Endothelial cell of umbilical vein (primary cell): Measurements from ENCODE around the gene TMEM225B. TPM values are rescaled to one million over a fixed set of nuclear protein-coding genes. Genes with fewer than 3 reads are reported as not detected.

Source experiments
- BruUV-seq: library from RNA; stranded (reverse); fragments of 400-500 nt; replicated peaks from 2 replicates; lab custom pipeline; 2021; lab: Mats Ljungman, UMichigan
- CTCF ChIA-PET: fragments of 300-600, 350-600 bp; sonication (Branson Sonifier 250); formaldehyde crosslinking; loops from one replicate; lab custom pipeline; 2021; ENCODE audit warnings: antibody characterized with exemption, inconsistent platforms; lab: Charles Lee
- POLR2A ChIA-PET: fragments of 300-600, 350-600 bp; sonication (Branson Sonifier 250); formaldehyde crosslinking; loops from one replicate; lab custom pipeline; 2021; ENCODE audit warnings: antibody characterized with exemption, inconsistent platforms; lab: Charles Lee
- DNase-seq: peaks from one replicate; pipeline ENCODE4 v3.0.0-alpha.2; 2011; ENCODE audit warnings: low read depth, low spot score
- FAIRE-seq: peaks from 2 replicates; lab custom pipeline; 2011; peaks lifted over from hg19 to GRCh38; lab: Jason Lieb, UNC
- H2AFZ ChIP-seq: 2 replicates; pipeline ENCODE4 v1.6.0; 2012; ENCODE audit warnings: low read depth, low read length, control low read depth, inconsistent platforms
- H3K27ac ChIP-seq: 2 replicates; pipeline ENCODE4 v1.5.1; 2011; ENCODE audit warnings: low read depth, mild to moderate bottlenecking, control low read depth, low read length, moderate library complexity; ENCODE audit not compliant: insufficient read depth
- H3K27me3 ChIP-seq, 2 experiments: 2 replicates each; pipeline versions ENCODE4 v1.6.0 to v1.6.1; 2011; ENCODE audit warnings: low read length in 2 of 2, mixed read lengths in 1 of 2; ENCODE audit not compliant: control insufficient read depth in 2 of 2, insufficient read depth in 2 of 2
- H3K36me3 ChIP-seq, 2 experiments: 2 replicates in 1 of 2; 3 replicates in 1 of 2; pipeline ENCODE4 v1.5.1; 2011; ENCODE audit warnings: low read length in 2 of 2, mild to moderate bottlenecking in 1 of 2, moderate library complexity in 1 of 2; ENCODE audit not compliant: control insufficient read depth in 2 of 2, insufficient read depth in 2 of 2; ENCODE audit errors: extremely low read depth in 1 of 2
- H3K4me1 ChIP-seq: 3 replicates; pipeline ENCODE4 v1.5.1; 2011; ENCODE audit warnings: mild to moderate bottlenecking, low read length; ENCODE audit not compliant: control insufficient read depth, insufficient read depth; ENCODE audit errors: extremely low read depth
- H3K4me2 ChIP-seq: 2 replicates; pipeline ENCODE4 v1.6.1; 2011; ENCODE audit warnings: low read length, control low read depth, mixed read lengths; ENCODE audit not compliant: insufficient read depth
- H3K4me3 ChIP-seq, 3 experiments: fragments of 200-600 bp in 1 of 3; sonication (generic), shearing (Covaris generic) in 1 of 3; replicated peaks in 1 of 3; 2 replicates each; pipeline ENCODE4 v1.5.1; 2011 to 2016; ENCODE audit warnings: control low read depth in 3 of 3, low read length in 3 of 3, mild to moderate bottlenecking in 2 of 3, inconsistent platforms in 1 of 3, low read depth in 1 of 3, moderate library complexity in 1 of 3; ENCODE audit not compliant: insufficient read depth in 1 of 3
- H3K79me2 ChIP-seq: 2 replicates; pipeline ENCODE4 v1.6.0; 2012; ENCODE audit warnings: low read length, inconsistent platforms; ENCODE audit not compliant: control insufficient read depth, insufficient read depth
- H3K9ac ChIP-seq: replicated peaks from 2 replicates; pipeline ENCODE3; 2011; ENCODE audit warnings: low read length, control low read depth; ENCODE audit not compliant: insufficient read depth; ENCODE audit errors: extremely low read depth
- H3K9me1 ChIP-seq: replicated peaks from 3 replicates; pipeline ENCODE4 v1.6.0; 2011; ENCODE audit warnings: mild to moderate bottlenecking, low read length; ENCODE audit not compliant: control insufficient read depth, insufficient read depth; ENCODE audit errors: extremely low read depth
- H3K9me3 ChIP-seq: replicated peaks from 2 replicates; pipeline ENCODE4 v1.5.1; 2012; ENCODE audit warnings: low read length, inconsistent platforms; ENCODE audit not compliant: control insufficient read depth, insufficient read depth
- H4K20me1 ChIP-seq: replicated peaks from 2 replicates; pipeline ENCODE3; 2011; ENCODE audit warnings: mild to moderate bottlenecking, low read length; ENCODE audit not compliant: control insufficient read depth, insufficient read depth; ENCODE audit errors: extremely low read depth
- CTCF ChIP-seq, 2 donors: IDR thresholded peaks; 1 replicate in 1 of 2; 2 replicates in 1 of 2; pipeline ENCODE4 v1.5.1; 2011; ENCODE audit warnings: low read length in 2 of 2, mild to moderate bottlenecking in 2 of 2, moderate library complexity in 2 of 2, control low read depth in 1 of 2, inconsistent platforms in 1 of 2, low read depth in 1 of 2; ENCODE audit not compliant: insufficient read depth in 1 of 2; ENCODE audit errors: extremely low read depth in 1 of 2
- EZH2 ChIP-seq: IDR thresholded peaks from 2 replicates; pipeline ENCODE4 v1.6.1; 2012; ENCODE audit warnings: borderline replicate concordance, low read depth, mild to moderate bottlenecking, moderate library complexity, low read length, inconsistent platforms; ENCODE audit not compliant: severe bottlenecking
- FOS ChIP-seq: IDR thresholded peaks from 2 replicates; pipeline ENCODE4 v1.6.1; 2011; ENCODE audit warnings: mild to moderate bottlenecking, low read length, moderate library complexity, borderline replicate concordance; ENCODE audit not compliant: insufficient read depth
- GATA2 ChIP-seq: IDR thresholded peaks from 2 replicates; pipeline ENCODE4 v1.7.0; 2011; ENCODE audit warnings: low read depth, mild to moderate bottlenecking, moderate library complexity, mixed read lengths, low read length; ENCODE audit not compliant: insufficient read length, insufficient read depth
- JUN ChIP-seq: IDR thresholded peaks from 2 replicates; pipeline ENCODE4 v1.6.1; 2011; ENCODE audit warnings: borderline replicate concordance, low read depth; ENCODE audit not compliant: insufficient read length, insufficient read depth
- MAX ChIP-seq: IDR thresholded peaks from 2 replicates; pipeline ENCODE4 v1.6.1; 2011; ENCODE audit not compliant: insufficient read depth, insufficient read length
- MYC ChIP-seq: IDR thresholded peaks from one replicate; pipeline ENCODE4 v1.6.1; 2011; ENCODE audit warnings: mild to moderate bottlenecking, low read depth, low read length
- POLR2A ChIP-seq: IDR thresholded peaks from 2 replicates; pipeline ENCODE4 v1.6.1; 2012; ENCODE audit warnings: low read depth, mild to moderate bottlenecking, control low read depth, low read length
- POLR2AphosphoS5 ChIP-seq: IDR thresholded peaks from 2 replicates; pipeline ENCODE4 v1.6.1; 2012; ENCODE audit warnings: low read depth, mild to moderate bottlenecking, control low read depth, low read length, moderate library complexity; ENCODE audit not compliant: insufficient read depth
- dilution Hi-C: fragments of 300-500 bp; cut with MboI; formaldehyde crosslinking; loops from one replicate; pipeline ENCODE4 v1.15.0; 2019; ENCODE audit warnings: low sequenced_read_pairs; ENCODE audit not compliant: extremely low pct_ligation_motif_present
- intact Hi-C: fragments of 100-400 bp; cut with micrococcal nuclease; formaldehyde crosslinking; loops from one replicate; pipeline ENCODE4 v1.10.0; 2022
- polyA plus RNA-seq, 4 experiments: library from polyadenylated mRNA; depleted of rRNA in 3 of 4; stranded (reverse) in 3 of 4; unstranded in 1 of 4; fragments of >200 nt; gene quantifications; 2 replicates each; pipeline versions ENCODE4 v1.2.1 to v1.2.3, GENCODE V29; 2011 to 2012; ENCODE audit warnings: missing spikeins in 1 of 4
- total RNA-seq: library from RNA; stranded (reverse); gene quantifications from 2 replicates; pipeline ENCODE4 v1.2.3, GENCODE V29; 2021

Gene TMEM225B
- total and polyA plus RNA-seq, 2 donors (not counting 3 experiments of a cell fraction or from before 2014, with no cell fraction given) = 0.29 TPM; not detected in 1

GRCh38 chr7:99599836-99600235, 1.8 kb downstream of the TMEM225B start:
- H3K4me1 ChIP-seq = no peaks in the 10 kb centered on the region
- no peaks in the 10 kb centered on the region for H3K9me1 ChIP-seq
- no peak overlapping the region for H3K9ac ChIP-seq
- no peak overlapping the region for H2AFZ ChIP-seq
- no TSS peak for BruUV-seq
- no peak for DNase-seq
- ChIA-PET CTCF (no interaction called here), POLR2A (no interaction called here)
- intact Hi-C loops (no loop called here), dilution Hi-C loops (no loop called here)
- TF ChIP-seq JUN (no peak), CTCF (IDR thresholded peaks at IDR 0.05; ENCODE audit: extremely low read depth in 1 of 2, insufficient read depth in 1 of 2, low read depth in 1 of 2, low read length in 2 of 2) (no peak), MYC (no peak), MAX (no peak), POLR2AphosphoS5 (no peak), POLR2A (no peak), EZH2 (no peak), GATA2 (no peak), FOS (no peak)
- no peak for FAIRE-seq
- no peaks in the 10 kb centered on the region for H3K27me3 ChIP-seq
- no peaks in the 10 kb centered on the region for H3K79me2 ChIP-seq
- H3K9me3 ChIP-seq = no peaks in the 10 kb centered on the region
- H3K36me3 ChIP-seq = no peaks in the 10 kb centered on the region
- H3K4me2 ChIP-seq = no peak overlapping the region
- H4K20me1 ChIP-seq = no peaks in the 10 kb centered on the region
- no peak overlapping the region for H3K4me3 ChIP-seq
- H3K27ac ChIP-seq = no peak overlapping the region
